ENCODE measurements around the gene DUSP2.

GRCh38 chr2:96161898-96162297, 16.7 kb upstream of the DUSP2 start:
- TF ChIP-seq CTCF (IDR thresholded peaks at IDR 0.05) (no peak), POLR2AphosphoS5 (IDR thresholded peaks at IDR 0.05) (no peak), POLR2A (IDR thresholded peaks at IDR 0.05) (no peak), EP300 (IDR thresholded peaks at IDR 0.05) (no peak)
